Measurements from ENCODE around the gene APBA3.
A peak's percentile ranks its signal among the peaks of the same experiment; 100 is the strongest.

APBA3 gene

DNA sequence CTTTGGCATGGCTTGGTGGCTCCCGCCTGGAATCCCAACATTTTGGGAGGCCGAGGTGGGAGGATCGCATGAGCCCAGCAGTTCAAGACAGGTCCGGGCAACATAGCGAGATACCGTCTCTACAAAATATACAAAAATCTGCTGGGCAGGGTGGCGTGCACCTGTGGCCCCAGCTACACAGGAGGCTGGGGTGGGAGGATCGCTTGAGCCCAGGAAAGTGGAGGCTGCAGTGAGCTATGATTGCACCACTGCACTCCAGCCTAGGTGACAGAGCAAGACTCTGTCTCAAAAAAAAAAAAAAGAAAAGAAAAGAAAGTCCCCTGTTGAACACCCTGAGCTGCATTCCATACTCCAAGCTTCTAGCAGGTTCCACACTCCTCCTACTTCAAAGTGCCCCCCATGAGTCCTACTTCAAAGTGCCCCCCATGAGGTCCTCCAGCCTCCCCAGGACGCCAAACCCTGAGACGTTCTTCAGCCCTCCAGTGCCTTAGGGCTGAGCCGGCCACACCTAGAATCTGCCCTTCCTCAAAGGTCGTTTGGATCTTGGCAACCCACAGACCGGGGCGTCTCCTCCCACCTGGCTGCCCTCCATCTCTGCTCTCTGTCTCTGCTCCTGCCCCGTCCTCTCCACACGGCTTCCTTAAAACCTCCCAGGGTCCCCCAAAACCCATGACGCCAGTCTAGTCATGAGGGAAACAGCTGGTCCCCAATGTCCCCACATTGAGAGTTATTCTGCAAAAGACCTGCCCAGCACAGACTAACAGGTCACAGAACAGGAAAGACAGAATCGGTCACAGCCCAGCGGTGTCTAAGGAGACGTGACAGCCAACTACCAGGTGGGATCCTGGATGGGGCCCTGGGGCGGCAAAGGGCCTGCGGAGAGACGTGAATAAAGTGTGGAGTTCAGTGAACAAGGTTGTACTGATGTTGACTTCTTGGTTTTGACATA, 48.6 kb downstream of the APBA3 start:
- no peak for DNase-seq

DNA sequence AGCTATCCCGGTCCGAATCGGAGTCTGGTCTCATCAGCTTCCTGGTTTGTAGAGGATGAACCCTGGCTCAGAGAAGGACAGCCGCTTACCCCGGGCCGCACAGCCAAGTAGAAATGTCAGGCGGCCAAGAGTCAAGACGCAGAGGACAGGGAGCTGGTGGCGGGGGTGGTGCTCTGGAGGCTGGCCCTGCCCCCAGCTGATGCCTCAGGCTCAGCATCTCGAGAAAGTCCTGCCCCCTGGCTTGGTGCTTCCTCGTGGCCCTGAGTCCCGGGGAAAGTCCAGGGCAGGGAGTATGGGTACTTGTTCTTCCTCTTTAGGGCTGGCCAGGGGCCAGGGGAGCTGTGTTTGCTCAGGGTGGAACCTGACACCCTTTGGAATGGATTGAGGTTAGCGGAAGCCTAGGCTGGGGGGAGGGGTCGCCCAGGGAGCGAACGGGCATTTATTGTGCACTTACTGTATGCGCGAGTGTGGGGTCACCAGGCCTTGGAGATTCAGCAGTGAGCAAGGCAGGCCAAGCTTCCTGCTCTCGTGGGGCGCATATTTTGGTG, 51.2 kb downstream of the APBA3 start:
- peak; percentile 16 for DNase-seq

DNA sequence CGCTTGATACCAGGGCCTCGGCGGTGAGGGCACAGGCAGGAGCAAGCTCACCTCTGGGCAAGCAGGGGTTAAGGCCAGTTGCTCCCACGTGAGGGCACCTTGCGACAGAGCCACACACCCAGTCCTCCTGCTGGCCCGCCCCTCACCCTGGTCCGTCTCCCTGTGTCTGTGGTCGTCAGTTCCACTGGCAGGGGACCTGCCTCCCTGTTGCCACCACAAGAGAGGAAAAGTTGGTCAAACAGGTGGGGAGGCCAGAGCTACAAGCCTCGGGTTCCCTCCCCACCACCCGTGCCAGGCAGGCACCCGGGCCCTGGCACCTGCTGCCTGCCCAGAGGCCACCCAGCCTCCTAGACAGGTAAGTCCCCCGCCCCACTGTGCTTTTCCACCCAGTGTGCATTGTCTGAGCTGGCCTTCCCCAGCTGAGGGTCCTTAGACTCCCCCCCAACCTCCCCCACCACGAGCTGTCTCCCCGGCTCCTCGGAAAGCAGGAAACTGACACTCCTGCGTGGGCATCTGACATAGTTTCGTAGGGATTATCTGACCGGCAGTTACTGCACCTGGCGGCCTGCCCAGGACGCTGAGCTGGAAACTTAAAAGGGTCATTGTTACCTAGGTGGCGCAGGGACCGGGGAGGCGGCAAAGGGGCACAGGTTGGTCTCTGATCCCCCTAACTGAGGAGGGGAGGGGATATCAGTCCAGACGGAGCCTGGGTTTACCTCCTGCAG, 53.1 kb downstream of the APBA3 start, which contains the start of gene TJP3:
Gene TJP3 (plus strand): TSS at position 178 of the 725 bp plus-strand sequence. CDS start 20,049 bp downstream, outside the sequence.
- DNase-seq: no peak

GRCh38 chr19:3707868-3708206, 53.7 kb downstream of the APBA3 start:
- no peak for DNase-seq

GRCh38 chr19:3701200-3701599, 60.3 kb downstream of the APBA3 start:
- no peak for DNase-seq
